ENCODE measurements around the gene AP4S1. TPM values are rescaled to one million over a fixed set of nuclear protein-coding genes. Genes with fewer than 3 reads are reported as not detected.

The AP4S1 gene
- total and polyA plus RNA-seq, 12 donors: 4.4 to 20.6 (median 7.3) TPM

GRCh38 chr14:31006703-31007102 lies 18.7 kb upstream of the AP4S1 start:
- Histone ChIP-seq H3K36me3 (replicated peaks in 1 of 2) (no peaks in the 10 kb centered on the region), H3K4me1 (replicated peaks in 1 of 2) (no peaks in the 10 kb centered on the region), H3K4me3 (no peak overlapping the region), H3K27me3 (no peaks in the 10 kb centered on the region), H3K9me3 (replicated peaks in 1 of 3) (no peaks in the 10 kb centered on the region), H3K27ac (no peak overlapping the region)
- intact Hi-C loops (cut with DNase I): no loop called here
- DNase-seq: no peak
- 97 to 100% (median 100%) methylated on average over 1 of the region's 1 CpG for WGBS, 4 donors
- TF ChIP-seq POLR2A (IDR thresholded peaks at IDR 0.05): no peak
- no peak for TF ChIP-seq CTCF (IDR thresholded peaks at IDR 0.05)

GRCh38 chr14:31009836-31010574 lies 15.4 kb upstream of the AP4S1 start:
- intact Hi-C loops (cut with DNase I): no loop called here
- Histone ChIP-seq H3K27me3 (no peaks in the 10 kb centered on the region), H3K36me3 (replicated peaks in 1 of 2) (no peaks in the 10 kb centered on the region), H3K27ac (no peak overlapping the region), H3K4me3 (no peak overlapping the region), H3K4me1 (replicated peaks in 1 of 2) (no peaks in the 10 kb centered on the region), H3K9me3 (replicated peaks in 1 of 3) (no peaks in the 10 kb centered on the region)
- 91 to 95% (median 92%) methylated on average over 3 of the region's 3 CpGs for WGBS, 4 donors
- TF ChIP-seq POLR2A (IDR thresholded peaks at IDR 0.05) (no peak), CTCF (IDR thresholded peaks at IDR 0.05) (no peak)
- no peak for DNase-seq

GRCh38 chr14:31010935-31011334 lies 14.5 kb upstream of the AP4S1 start:
- no peak for DNase-seq
- 56 to 80% (median 74%) methylated on average over 3 of the region's 3 CpGs for WGBS, 4 donors

GRCh38 chr14:31013841-31014240 lies 11.6 kb upstream of the AP4S1 start:
- intact Hi-C loops (cut with DNase I): no loop called here
- Histone ChIP-seq H3K27ac (no peak overlapping the region), H3K4me1 (replicated peaks in 1 of 2) (peaks cover 0 to 8% of the 10 kb centered on the region in 2 donors), H3K9me3 (replicated peaks in 1 of 3) (no peaks in the 10 kb centered on the region), H3K36me3 (replicated peaks in 1 of 2) (no peaks in the 10 kb centered on the region), H3K4me3 (no peak overlapping the region), H3K27me3 (no peaks in the 10 kb centered on the region)
- TF ChIP-seq CTCF (IDR thresholded peaks at IDR 0.05) (no peak), POLR2A (IDR thresholded peaks at IDR 0.05) (no peak)
- WGBS, 4 donors: 34 to 89% (median 55%) methylated on average over 4 of the region's 4 CpGs
- DNase-seq: no peak

More at GRCh38 chr14:31010935-31011334, 14.5 kb upstream of the AP4S1 start:
- Histone ChIP-seq H3K9me3 (replicated peaks in 1 of 3) (no peaks in the 10 kb centered on the region), H3K27me3 (no peaks in the 10 kb centered on the region), H3K4me3 (no peak overlapping the region), H3K27ac (no peak overlapping the region), H3K4me1 (replicated peaks in 1 of 2) (peaks cover 0 to 8% of the 10 kb centered on the region in 2 donors), H3K36me3 (replicated peaks in 1 of 2) (no peaks in the 10 kb centered on the region)
- TF ChIP-seq POLR2A (IDR thresholded peaks at IDR 0.05) (no peak), CTCF (IDR thresholded peaks at IDR 0.05) (no peak)
- intact Hi-C loops (cut with DNase I): no loop called here
